PC-3 (cell line): ENCODE data around the gene EHD4.

Source experiments
- EZH2phosphoT487 ChIP-seq: fragments of 300-600 bp; sonication (generic); IDR thresholded peaks from 2 replicates; pipeline ENCODE4 v1.6.1; 2018; ENCODE audit warnings: mild to moderate bottlenecking, antibody characterized with exemption, low read length, borderline replicate concordance
- TF ChIP-seq, protein P1 (sequence below): fragments of 300-600 bp; sonication (generic); conservative IDR thresholded peaks from 2 replicates; pipeline ENCODE4 v1.5.1; 2017; ENCODE audit warnings: antibody characterized with exemption, low read depth, mild to moderate bottlenecking, low read length

DNA sequence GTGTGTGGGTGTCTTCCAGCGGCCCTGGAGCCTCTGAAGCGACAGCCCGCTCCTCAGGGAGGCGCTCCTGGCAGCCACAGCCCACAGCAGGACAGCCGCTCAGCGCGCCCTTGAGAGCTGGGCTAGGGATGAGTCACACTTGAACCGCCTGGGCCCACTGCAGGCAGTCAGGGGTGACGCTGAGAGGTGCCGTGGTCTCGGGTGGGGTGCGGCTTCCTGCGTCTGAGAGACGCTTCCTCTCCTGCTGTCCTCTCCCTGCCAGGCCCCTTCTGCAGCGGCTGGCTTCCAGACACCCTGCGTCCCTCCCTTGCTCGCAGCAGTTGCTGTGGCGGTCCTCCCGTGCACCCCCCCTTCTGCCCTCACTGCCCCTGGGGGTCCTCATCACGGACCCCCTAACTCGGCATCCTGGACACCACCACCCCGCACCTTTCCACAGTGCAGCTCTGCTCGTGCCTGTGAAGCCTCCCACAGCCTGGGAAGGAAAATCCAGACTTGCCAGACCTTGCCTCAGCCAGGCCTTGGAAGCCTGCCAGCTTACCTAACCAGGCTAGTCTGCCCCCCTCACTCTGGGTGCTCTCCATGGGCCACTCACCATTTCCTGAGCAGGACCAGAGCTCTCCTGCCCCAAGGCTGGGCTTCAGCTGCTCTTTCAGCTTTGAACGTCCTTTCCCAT lies 77.4 kb downstream of the EHD4 start:
- TF ChIP-seq, protein P1, sequence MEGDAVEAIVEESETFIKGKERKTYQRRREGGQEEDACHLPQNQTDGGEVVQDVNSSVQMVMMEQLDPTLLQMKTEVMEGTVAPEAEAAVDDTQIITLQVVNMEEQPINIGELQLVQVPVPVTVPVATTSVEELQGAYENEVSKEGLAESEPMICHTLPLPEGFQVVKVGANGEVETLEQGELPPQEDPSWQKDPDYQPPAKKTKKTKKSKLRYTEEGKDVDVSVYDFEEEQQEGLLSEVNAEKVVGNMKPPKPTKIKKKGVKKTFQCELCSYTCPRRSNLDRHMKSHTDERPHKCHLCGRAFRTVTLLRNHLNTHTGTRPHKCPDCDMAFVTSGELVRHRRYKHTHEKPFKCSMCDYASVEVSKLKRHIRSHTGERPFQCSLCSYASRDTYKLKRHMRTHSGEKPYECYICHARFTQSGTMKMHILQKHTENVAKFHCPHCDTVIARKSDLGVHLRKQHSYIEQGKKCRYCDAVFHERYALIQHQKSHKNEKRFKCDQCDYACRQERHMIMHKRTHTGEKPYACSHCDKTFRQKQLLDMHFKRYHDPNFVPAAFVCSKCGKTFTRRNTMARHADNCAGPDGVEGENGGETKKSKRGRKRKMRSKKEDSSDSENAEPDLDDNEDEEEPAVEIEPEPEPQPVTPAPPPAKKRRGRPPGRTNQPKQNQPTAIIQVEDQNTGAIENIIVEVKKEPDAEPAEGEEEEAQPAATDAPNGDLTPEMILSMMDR = peak; percentile 54; the same call in 1 of the 2 replicates
- TF ChIP-seq EZH2phosphoT487 = no peak
